ENCODE measurements around the gene TSFM. TPM values are rescaled to one million over a fixed set of nuclear protein-coding genes. Genes with fewer than 3 reads are reported as not detected.

TSFM gene
- total and polyA plus RNA-seq, 2 of the 4 experiments (the other 2 are of a cell fraction), result 11.5 to 14.0 TPM

GRCh38 chr12:57781244-57781643, 1.3 kb upstream of the TSFM start:
- no peak overlapping the region for H2BK120ac ChIP-seq (ENCODE audit: low read depth, low read length)
- no peak overlapping the region for H4K5ac ChIP-seq (ENCODE audit: low read depth, low read length)
- H3K14ac ChIP-seq (replicated peaks; ENCODE audit: low read depth, low read length), result no peak overlapping the region
- 0 out of 2 replicates have a peak, but pooled peaks cover 2% of the 10 kb centered on the region for H3K4me1 ChIP-seq (ENCODE audit: control insufficient read depth, insufficient read depth, low read length)
- ChIA-PET CTCF (no interaction called here), POLR2A (ENCODE audit: unreplicated experiment) (no interaction called here)
- no peak overlapping the region for H2AK5ac ChIP-seq (ENCODE audit: low read depth, low read length)
- H4K8ac ChIP-seq (ENCODE audit: low read depth in 2 of 2, low read length in 2 of 2), result no peak overlapping the region
- H2AFZ ChIP-seq (replicated peaks; ENCODE audit: low read length, poor library complexity), result no peak overlapping the region
- peaks cover 13 to 26% of the 10 kb centered on the region in 2 experiments; a peak in 3 of 4 replicates for H3K79me1 ChIP-seq (ENCODE audit: low read depth in 1 of 2, low read length in 2 of 2)
- H3K9ac ChIP-seq (ENCODE audit: low read depth, low read length), result no peak overlapping the region
- TF ChIP-seq RCOR1 (IDR thresholded peaks at IDR 0.05; ENCODE audit: insufficient replicate concordance, low read length) (no peak), BHLHE40 (IDR thresholded peaks at IDR 0.05; ENCODE audit: low read depth, low read length) (no peak), USF2 (IDR thresholded peaks at IDR 0.05; ENCODE audit: low read depth, low read length) (no peak)
- H3K9me1 ChIP-seq (ENCODE audit: insufficient read depth, low read length), result no peaks in the 10 kb centered on the region
- H3K4ac ChIP-seq (ENCODE audit: low read depth, low read length), result no peak overlapping the region
- H2BK20ac ChIP-seq (ENCODE audit: low read depth, low read length), result no peak overlapping the region
- no peak overlapping the region for H3K56ac ChIP-seq (ENCODE audit: extremely low read depth, insufficient read depth, low read length)
- no peak overlapping the region; the same call in 1 of the 2 replicates for H4K91ac ChIP-seq (ENCODE audit: insufficient read depth, low read depth, low read length)
- DNase-seq (no peak), ATAC-seq (ENCODE audit: low read depth) (no peak)
- H4K20me1 ChIP-seq (ENCODE audit: insufficient read depth, low read length), result no peaks in the 10 kb centered on the region
- H3K4me3 ChIP-seq (ENCODE audit: insufficient read depth, low read depth, low read length), result no peak overlapping the region
- H3K9me3 ChIP-seq (ENCODE audit: control insufficient read depth, insufficient read depth, low read length), result no peaks in the 10 kb centered on the region
- WGBS, 2 experiments (ENCODE audit: extremely low coverage in 2 of 2, insufficient read length in 1 of 2), result 86% methylated on average over 1 of the region's 3 CpGs; no CpG with 5 or more reads in 1 of the 2 experiments
- H2BK15ac ChIP-seq (ENCODE audit: low read depth, low read length), result no peak overlapping the region
- H2AK9ac ChIP-seq (replicated peaks; ENCODE audit: low read depth, low read length, poor library complexity), result no peak overlapping the region
- peaks cover 8% of the 10 kb centered on the region for H3K36me3 ChIP-seq (ENCODE audit: control insufficient read depth, insufficient read depth, low read length)
- intact Hi-C loops (cut with micrococcal nuclease), result no loop called here
- H3K23ac ChIP-seq (ENCODE audit: low read depth, low read length), result no peak overlapping the region
- no peak overlapping the region for H3K4me2 ChIP-seq (ENCODE audit: low read depth, low read length)
- H2BK5ac ChIP-seq (ENCODE audit: low read depth, low read length, poor library complexity, severe bottlenecking), result no peak overlapping the region
- H3K27me3 ChIP-seq (ENCODE audit: control insufficient read depth, insufficient read depth, low read length), result no peaks in the 10 kb centered on the region
- dilution Hi-C loops (cut with HindIII; ENCODE audit: low sequenced_read_pairs, unreplicated experiment), result no loop called here
- no peak overlapping the region for H3K18ac ChIP-seq (ENCODE audit: low read depth, low read length)
- H3K27ac ChIP-seq (ENCODE audit: insufficient read depth, low read length), result no peak overlapping the region
- in situ Hi-C loops (cut with MboI; ENCODE audit: low sequenced_read_pairs), result no loop called here
- BruUV-seq (replicated peaks), result no TSS peak
